Forelimb muscle (tissue), 1 donor: ENCODE measurements around the gene DBT. TPM values are rescaled to one million over a fixed set of nuclear protein-coding genes. Genes with fewer than 3 reads are reported as not detected.
"Not testable (repeated sequence)": the region's sequence is repeated elsewhere in the genome, so short reads cannot be mapped to it uniquely, and the experiment has no call there.

Source experiments
- DNase-seq: peaks from one replicate; pipeline ENCODE4 v3.0.0-alpha.2; 2013; ENCODE audit warnings: low read depth
- polyA plus RNA-seq: library from polyadenylated mRNA; unstranded; fragments of 120-200 nt; gene quantifications from one replicate; pipeline ENCODE4 v1.2.1, GENCODE V29; 2013; ENCODE audit not compliant: insufficient read length

Gene DBT
- polyA plus RNA-seq, 1 donor: 10.9 TPM

DNA sequence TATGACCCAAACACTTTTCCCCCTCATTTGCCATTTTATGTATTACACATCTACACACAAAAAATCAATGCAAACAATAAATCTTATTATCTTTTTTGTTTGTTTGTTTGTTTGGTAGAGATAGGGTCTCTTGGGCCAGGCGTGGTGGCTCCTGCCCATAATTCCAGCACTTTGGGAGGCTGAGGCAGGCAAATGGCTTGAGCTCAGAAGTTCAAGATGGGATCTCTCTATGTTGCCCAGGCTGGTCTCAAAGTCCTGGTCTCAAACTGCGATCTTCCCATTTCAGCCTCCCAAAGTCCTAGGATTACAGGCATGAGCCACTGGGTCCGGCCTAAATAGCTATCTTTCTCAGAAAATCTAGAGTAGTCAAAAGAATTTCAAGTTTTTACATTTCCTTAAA lies 1.2 kb upstream of the DBT start:
- DNase-seq: no peak

DNA sequence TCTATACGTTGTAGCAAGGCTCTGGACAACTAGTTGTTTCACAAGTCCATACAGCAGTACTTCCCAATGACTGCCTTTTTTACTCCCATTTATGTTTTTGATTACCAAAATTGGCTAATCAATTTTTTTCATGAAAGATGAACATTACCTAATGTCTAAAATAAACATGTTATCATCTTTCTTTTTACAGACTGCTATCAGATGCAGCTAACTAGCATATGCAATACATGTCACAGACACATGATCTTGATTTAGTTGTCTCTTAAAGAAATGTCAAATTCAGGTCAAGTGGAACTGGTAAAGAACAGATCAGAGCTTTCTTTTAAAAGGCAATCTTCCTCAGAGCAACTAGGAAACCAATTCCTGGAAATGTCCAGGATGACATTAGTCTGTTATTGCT lies 630 bp upstream of the DBT start:
- DNase-seq: no peak

DNA sequence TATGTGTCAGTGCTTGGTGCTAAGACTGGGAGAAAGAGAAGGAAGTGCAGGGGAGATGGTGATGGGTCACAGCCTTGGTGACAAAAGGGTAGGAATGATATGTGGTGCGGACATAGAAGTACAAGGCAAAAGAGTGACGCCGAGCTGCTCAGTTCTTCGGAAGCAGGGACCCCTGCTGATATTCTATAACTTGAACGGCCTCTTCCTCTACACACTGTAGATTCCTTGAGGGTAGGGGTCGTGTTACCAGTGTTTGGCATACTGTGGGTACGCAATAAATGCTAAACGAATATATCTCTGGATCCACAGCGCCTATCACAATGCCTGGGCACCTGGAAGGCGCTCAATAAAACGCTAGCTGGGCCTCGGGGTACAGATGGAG lies 488 bp downstream of the DBT start:
- no peak for DNase-seq

DNA sequence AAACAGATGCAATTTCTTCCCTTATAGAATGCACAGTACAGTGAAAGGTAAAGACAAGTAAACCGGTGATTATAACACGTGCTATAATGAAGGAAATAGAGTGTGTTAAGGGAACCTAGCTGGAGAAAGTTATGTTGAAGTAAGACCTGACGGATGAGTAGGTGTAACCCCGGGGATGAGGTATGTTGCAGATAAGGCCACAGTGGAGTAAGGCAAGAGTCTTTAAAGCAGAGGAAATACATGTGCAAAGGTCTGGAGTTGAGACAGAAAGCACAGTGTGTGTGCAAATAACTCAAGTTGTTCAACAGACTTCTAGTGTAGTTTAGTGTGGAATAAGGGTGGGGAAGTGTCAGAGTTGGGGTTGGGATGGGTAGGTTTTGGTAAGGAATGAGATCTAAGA lies 2.9 kb downstream of the DBT start:
- no peak for DNase-seq

DNA sequence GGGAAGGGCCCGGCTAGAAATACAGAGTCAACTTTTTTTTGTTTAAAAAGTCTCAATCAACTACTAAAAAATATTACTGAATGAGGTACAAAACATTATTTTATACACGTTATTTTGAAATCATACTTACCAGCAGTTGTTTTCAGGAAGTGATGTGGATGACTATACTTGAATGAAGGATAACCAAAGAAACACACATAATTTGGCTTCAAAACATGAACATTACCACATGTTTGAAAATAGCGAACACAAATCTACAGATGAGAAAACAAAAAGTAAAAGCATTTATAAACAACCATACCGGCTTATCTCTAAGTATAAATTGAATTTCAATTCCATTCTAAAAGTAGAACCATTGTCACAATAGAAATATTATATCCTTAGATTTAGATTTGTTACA lies 9.0 kb downstream of the DBT start:
- no peak for DNase-seq

DNA sequence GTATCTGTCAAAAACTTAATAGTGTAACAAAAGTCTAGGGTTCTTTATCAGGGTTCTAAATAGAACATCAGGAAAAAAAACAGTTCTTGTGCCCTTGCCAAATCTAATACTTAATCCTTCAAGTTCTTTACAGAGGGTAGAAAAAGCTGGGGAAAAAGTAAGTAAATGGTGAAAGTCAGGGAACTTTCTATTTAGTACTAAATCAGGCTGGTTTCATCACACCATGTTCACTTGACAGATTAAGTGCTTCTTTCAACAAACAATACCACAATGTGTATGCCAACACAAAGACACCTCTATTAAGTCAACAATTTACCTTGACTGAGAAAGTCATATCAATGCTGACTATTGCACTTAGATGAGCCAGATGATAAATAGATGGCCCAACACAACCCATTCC lies 9.7 kb downstream of the DBT start:
- no peak for DNase-seq

DNA sequence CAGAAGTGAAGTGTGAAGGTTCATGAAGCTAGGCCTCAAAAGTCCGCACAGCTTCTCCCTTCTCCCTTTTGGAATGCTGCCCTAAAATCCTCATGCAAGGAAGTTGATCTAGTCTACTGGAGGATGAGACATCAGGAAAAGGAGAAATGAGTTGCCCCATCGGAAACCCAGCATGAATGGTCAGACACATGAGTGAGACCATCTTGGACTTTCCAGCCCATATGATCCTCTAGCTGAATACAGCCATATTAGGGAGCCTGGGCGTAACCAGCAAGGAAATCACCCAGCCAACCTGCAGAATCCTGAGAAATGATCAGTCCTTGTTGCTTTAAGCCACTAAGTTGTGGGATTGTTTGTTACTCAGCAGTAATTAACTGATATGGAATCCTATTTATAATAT lies 12.5 kb downstream of the DBT start:
- no peak for DNase-seq

DNA sequence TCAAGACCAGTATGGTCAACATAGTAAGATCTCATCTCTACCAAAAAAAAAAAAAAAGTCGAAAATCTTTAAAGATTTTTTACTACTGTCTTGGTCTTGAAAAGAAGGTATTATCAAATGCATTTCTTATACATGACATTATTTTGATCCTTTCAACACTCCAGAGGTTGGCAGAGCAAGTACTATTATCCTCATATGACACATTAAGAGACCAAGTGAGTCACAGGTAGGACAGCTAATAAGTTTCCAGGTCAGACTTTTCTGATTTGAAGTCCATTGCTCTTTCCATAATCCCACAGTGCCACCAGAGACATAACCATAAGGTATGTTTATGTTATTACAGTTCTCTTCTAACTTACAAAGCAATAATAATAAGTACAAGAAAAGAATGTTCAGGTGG lies 15.2 kb downstream of the DBT start:
- DNase-seq: no peak

DNA sequence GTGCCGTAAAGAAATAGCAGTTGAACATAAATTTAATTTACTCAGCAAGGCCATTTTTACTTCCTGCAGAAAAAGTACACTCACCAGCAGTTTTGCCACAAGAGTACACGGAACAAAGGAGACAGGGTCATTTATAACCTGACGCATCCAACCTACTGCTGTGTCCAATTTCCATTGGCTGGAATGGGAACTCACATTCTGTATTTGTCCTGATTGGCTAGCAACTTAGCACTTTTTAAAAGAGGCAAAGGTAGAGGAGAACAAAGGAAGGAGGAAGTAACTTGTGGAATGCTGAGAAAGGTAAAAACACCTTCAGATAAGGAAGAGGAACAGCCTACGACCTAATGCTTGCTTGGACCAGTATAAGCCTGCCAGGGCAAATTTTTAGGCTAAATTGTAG lies 16.1 kb downstream of the DBT start:
- not testable (repeated sequence) for DNase-seq

DNA sequence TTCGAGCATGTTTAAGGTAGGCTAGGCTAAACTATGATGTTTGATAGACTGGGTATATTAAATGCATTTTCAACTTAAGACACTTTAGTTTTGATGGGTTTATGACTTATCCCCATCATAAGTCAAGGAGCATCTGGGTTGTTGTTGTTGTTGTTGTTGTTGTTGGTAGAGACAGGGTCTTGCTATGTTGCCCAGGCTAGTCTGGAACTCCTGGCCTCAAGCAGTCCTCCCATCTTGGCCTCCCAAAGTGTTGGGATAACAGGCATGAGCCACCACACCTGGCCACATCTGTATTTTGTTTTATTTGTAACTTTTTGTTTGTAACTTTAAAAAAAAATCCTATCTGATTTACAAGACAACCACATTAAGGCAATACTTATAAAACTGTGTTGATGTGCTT lies 17.5 kb downstream of the DBT start:
- DNase-seq: no peak

DNA sequence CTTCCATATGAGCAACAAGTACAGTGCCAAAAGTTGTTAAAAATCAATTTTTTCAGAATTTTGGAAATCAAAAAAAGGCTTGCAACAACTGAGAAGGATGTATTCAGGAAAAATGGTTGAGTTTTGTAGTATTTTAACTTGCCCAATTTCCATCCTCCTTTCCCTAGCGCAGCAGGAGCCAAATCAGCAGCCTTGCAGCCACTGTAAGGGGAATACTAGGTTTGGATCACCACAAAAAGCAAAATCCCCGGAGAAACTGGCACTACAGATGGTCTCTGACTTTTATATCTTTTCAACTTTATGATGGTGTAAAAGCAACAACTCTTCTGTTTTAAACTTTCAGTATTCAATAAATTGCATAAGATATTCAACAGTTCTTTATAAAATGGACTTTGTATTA lies 17.9 kb downstream of the DBT start:
- DNase-seq: no peak

DNA sequence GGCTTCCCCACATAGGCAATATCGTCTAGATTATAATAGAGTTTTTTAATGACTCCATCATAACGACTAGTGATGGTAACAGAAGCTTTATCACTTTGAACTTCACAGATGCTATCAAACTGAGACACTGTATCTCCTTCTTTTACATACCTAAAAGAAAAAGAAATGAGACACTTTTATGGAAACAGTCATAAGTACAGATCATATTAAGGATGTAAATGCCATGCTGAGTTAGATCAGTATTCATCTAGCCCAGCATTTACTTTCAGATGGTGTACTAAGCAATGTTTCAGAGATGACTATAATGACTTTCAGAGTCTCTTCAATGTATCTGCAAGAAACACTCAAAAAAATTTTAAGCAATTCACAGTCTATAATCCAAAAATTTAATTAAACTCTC lies 18.9 kb downstream of the DBT start:
- DNase-seq: no peak

DNA sequence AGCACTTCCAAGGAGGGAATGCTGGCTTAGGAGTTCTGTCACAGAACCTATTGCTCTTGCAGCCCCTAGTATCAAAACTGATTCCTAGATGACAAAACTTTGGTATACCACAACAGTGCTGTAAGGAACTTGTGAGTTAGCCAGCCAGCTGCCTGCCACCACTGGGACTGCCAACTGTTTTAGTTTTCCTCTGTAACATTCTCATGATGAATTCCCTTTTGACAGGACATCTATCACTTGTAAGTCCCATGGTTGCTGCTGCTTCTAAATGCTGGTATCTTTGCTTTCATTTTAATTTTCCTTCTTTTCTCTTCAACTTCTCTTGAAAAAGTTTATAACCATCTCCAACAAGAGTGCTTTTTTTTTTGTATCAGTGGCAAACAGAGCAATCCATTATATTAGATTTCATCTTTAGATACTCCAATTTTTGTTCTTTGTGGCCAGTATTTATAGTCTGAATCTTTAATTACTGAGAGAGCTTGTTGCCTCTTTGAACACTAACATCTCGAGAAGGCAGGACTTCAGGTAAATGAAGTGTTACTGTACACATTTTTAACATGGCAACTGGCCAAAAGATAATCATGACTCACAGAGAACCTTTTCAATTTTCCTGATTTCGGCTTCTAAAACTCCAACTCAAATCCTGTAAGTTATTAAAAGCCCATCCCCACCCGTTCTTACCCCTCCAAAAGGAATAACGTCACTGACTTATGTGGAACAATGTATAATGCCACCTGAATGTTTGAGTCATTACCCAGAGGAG lies 19.8 kb downstream of the DBT start:
- DNase-seq: no peak

DNA sequence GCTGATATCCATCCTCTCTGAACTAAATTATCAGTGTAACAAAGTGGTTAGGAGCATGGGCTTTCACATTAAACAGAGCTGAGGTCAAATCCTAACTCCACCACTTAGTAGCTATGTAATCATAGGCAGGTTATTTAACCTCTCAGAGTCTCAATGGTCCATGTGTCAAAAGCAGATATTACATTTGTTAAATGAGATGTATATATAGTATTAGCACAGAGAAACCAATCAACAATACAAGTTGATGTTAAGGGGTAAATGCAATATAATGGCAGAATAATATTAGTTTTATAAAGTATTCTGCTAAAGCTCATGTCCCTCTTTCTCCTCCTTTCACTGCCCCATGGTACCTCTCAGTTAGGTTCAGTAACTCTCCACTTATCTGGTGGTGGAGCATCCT lies 27.2 kb downstream of the DBT start:
- DNase-seq: no peak

DNA sequence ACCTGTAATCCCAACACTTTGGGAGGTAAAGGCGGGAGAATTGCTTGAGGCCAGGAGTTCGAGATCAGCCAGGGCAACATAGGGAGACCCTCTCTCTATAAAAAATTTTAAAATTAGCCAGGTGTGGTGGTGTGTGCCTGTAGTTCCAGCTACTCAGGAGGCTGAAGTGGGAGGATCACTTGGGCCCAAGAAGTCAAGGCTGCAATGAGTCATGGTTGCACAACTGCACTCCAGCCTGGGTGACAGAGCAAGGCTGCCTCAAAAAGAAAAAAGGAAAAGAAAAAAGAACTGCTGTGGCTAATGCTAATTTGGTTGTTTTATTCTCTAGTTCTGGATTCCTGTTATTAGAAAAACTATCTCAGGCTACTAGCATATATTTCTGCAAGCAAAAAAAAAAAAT lies 29.8 kb downstream of the DBT start:
- DNase-seq: no peak

DNA sequence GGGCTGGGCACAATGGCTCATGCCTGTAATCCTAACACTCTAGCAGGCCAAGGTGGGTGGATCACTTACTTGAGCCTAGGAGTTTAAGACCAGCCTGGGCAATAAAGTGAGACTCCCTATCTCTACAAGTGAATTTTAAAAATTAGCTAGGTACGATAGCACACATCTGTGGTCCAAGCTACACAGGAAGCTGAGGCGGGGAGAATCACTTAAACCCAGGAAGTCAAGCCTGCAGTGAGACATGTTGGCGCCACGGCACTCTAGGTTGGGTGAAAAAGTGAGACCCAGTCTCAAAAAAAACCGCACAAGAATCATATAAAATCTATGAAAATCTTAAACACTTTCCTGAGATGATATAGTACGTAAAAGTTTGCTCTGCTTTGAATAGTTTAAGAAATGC lies 30.2 kb downstream of the DBT start:
- no peak for DNase-seq

DNA sequence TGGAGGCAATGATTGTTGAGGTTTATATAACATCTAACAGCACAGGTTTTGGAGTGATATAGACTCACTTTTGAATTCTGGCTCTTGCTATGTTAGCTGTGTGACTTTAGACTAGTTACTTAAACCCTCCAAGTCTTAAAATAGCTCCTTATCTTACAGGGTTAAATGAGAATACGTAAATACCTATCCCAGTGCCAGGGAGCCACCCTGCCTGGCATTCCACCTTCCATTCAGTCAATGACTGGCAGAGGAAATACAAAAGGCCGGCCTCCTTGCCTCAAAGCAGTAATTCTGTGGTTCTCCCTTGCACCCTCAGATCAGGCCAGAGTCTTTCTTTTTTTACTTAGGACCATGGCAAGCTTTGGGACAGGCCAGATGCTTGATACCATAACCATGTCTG lies 31.8 kb downstream of the DBT start:
- no peak for DNase-seq

DNA sequence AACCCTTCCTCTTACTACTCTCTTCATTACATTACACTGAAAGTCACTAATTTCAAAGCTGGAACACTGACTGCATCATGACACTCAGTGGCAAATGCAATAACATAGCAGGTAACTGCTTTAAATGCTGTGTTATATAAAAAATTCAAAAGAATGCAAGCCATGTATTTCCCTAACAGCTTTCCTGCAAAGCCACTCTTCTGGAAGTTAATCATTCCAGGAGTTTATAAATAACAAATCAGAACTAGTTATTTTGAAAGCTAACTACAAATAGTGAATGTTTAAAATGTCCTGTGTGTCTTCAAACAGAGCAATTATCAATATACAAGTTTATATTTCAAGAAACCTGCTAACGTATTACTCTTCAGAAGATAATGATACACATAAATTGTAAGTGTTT lies 34.5 kb downstream of the DBT start:
- no peak for DNase-seq

DNA sequence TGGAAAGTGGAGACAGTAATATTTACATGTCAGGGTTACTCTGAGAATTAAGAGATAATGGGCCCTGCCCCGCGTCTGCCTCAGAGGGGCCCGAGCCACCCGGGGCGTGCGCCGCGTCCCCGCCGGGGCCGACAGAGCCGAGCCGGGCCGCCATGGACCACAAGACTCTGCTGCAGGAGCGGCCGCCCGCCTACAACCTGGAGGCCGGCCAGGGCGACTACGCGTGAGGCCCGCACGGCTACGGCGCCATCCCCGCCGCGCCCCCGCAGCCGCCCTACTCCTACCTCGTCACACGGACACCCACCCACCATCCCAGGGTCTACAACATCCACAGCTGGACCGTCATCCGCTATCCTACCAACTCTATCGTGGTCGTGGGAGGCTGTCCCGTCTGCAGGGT lies 36.5 kb downstream of the DBT start:
- no peak for DNase-seq

DNA sequence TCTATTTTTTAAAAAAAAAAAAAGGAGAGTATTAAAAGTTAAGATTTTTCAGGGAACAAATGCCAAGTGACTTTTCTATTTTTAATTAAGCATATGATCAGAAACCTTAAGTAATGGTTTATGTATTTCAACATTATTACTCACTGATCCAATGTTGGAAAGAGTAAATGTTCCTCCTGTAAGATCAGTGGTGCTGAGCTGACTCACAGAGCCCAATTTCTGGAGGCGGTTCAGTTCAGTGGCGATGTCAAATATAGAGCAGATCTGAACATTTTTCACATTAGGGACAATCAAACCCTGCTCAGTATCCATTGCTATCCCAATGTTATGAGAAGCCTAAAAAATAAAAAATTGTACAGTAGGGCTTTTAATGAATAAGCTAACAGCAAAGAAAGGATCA lies 43.3 kb downstream of the DBT start:
- no peak for DNase-seq

DNA sequence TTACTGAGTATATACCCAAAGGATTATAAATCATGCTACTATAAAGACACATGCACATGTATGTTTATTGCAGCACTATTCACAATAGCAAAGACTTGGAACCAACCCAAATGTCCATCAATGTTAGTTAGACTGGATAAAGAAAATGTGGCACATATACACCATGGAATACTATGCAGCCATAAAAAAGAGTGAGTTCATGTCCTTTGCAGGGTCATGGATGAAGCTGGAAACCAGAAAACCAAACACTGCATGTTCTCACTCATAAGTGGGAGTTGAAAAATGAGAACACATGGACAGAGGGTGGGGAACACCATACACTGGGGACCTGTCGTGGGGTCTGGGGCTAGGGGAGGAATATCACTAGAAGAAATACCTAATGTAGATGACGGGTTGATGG lies 44.0 kb downstream of the DBT start:
- not testable (repeated sequence) for DNase-seq

DNA sequence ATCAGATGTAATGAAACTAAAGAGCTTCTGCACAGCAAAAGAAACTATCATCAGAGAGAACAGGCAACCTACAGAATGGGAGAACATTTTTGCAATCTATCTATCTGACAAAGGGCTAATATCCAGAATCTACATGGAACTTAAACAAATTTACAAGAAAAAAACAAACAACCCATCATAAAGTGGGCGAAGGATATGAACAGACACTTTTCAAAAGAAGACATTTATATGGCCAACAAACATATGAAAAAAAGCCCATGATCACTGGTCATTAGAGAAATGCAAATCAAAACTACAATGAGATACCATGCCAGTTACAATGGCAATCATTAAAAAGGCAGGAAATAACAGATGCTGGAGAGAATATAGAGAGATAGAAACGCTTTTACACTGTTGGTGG lies 44.5 kb downstream of the DBT start:
- not testable (repeated sequence) for DNase-seq

DNA sequence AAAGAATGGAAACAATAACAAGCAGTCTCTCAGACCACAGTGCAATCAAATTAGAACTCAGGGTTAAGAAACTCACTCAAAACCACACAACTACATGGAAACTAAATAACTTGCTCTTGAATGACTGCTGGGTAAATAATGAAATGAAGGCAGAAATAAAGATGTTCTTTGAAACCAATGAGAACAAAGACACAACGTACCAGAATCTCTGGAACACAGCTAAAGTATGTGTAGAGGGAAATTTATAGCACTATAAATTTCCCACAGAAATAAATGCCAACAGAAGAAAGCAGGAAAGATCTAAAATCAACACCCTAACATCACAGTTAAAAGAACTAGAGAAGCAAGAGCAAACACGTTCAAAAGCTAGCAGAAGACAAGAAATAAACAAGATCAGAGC lies 46.9 kb downstream of the DBT start:
- DNase-seq: not testable (repeated sequence)

DNA sequence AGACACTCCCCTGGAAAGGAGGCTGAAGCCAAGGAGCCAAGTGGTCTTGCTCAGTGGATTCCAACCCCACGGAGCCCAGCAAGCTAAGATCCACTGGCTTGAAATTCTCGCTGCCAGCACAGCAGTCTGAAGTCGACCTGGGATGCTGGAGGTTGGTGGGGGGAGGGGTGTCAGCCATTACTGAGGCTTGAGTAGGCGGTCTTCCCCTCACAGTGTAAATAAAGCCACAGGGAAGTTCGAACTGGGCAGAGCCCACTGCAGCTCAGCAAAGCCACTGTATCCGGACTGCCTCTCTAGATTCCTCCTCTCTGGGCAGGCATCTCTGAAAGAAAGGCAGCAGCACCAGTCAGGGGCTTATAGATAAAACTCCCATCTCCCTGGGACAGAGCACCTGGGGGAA lies 49.6 kb downstream of the DBT start:
- DNase-seq: not testable (repeated sequence)
